Progenitor cell of endocrine pancreas (in vitro differentiated cells): ENCODE measurements around the gene THRA. TPM values are rescaled to one million over a fixed set of nuclear protein-coding genes. Genes with fewer than 3 reads are reported as not detected.

Source experiments
- DNase-seq: peaks from one replicate; pipeline ENCODE4 v3.0.0; 2021; ENCODE audit warnings: low spot score; ENCODE audit not compliant: unreplicated experiment
- H3K27ac Mint-ChIP-seq: 2 replicates; pipeline ENCODE4 v1.8.0; 2021; ENCODE audit warnings: mild to moderate bottlenecking, moderate library complexity, mixed read lengths
- H3K27me3 Mint-ChIP-seq: 2 replicates; pipeline ENCODE4 v1.8.0; 2021; ENCODE audit warnings: mixed read lengths
- H3K36me3 Mint-ChIP-seq: 2 replicates; pipeline ENCODE4 v1.8.0; 2022; ENCODE audit warnings: mixed read lengths; ENCODE audit not compliant: insufficient read depth
- H3K4me1 Mint-ChIP-seq: 2 replicates; pipeline ENCODE4 v1.8.0; 2021; ENCODE audit warnings: low read depth, mixed read lengths
- H3K4me3 Mint-ChIP-seq: 2 replicates; pipeline ENCODE4 v1.8.0; 2021; ENCODE audit warnings: low read depth, mild to moderate bottlenecking, moderate library complexity, mixed read lengths
- H3K9me3 Mint-ChIP-seq: 2 replicates; pipeline ENCODE4 v1.8.0; 2021; ENCODE audit warnings: low read depth, mixed read lengths
- CTCF ChIP-seq: fragments of 200-600 bp; sonication (generic); IDR thresholded peaks from one replicate; pipeline ENCODE4 v1.5.0; 2021; ENCODE audit warnings: antibody characterized with exemption, mild to moderate bottlenecking; ENCODE audit not compliant: unreplicated experiment
- total RNA-seq: library from RNA; stranded (reverse); gene quantifications from 2 replicates; pipeline ENCODE4 v1.2.1, GENCODE V29; 2021

Gene THRA
- total RNA-seq, 1 donor from 2014 or later: 25.0 TPM

- Mint-ChIP-seq H3K9me3 (no peaks in the 10 kb centered on the region), H3K36me3 (no peaks in the 10 kb centered on the region), H3K4me3 (no peak overlapping the region), H3K4me1 (peaks cover 66% of the 10 kb centered on the region), H3K27ac (no peak overlapping the region), H3K27me3 (peaks cover 17% of the 10 kb centered on the region)
- no peak for DNase-seq
- TF ChIP-seq CTCF: no peak
Observed at GRCh38 chr17:40108970-40109824, 46.4 kb downstream of the THRA start.

GRCh38 chr17:40110026-40110845, 47.5 kb downstream of the THRA start:
- Mint-ChIP-seq H3K4me3 (no peak overlapping the region), H3K27me3 (peaks cover 17% of the 10 kb centered on the region), H3K27ac (peak overlapping the region; percentile 87), H3K4me1 (peaks cover 61% of the 10 kb centered on the region), H3K36me3 (no peaks in the 10 kb centered on the region), H3K9me3 (no peaks in the 10 kb centered on the region)
- no peak for DNase-seq
- no peak for TF ChIP-seq CTCF

- Mint-ChIP-seq H3K27me3 (peaks cover 13% of the 10 kb centered on the region), H3K4me3 (no peak overlapping the region), H3K36me3 (no peaks in the 10 kb centered on the region), H3K27ac (peak overlapping the region; percentile 91), H3K4me1 (peaks cover 66% of the 10 kb centered on the region), H3K9me3 (no peaks in the 10 kb centered on the region)
- peak; percentile 65 for DNase-seq
- TF ChIP-seq CTCF: peak; percentile 62
Observed at GRCh38 chr17:40111221-40112128, 48.7 kb downstream of the THRA start.

GRCh38 chr17:40112191-40112711, 49.5 kb downstream of the THRA start:
- H3K27ac Mint-ChIP-seq: peak overlapping the region; percentile 85
- no peak for DNase-seq
- no peak overlapping the region for H3K4me3 Mint-ChIP-seq
- H3K27me3 Mint-ChIP-seq: peaks cover 8% of the 10 kb centered on the region
- H3K9me3 Mint-ChIP-seq: no peaks in the 10 kb centered on the region
- peaks cover 59% of the 10 kb centered on the region for H3K4me1 Mint-ChIP-seq
- no peaks in the 10 kb centered on the region for H3K36me3 Mint-ChIP-seq
- no peak for TF ChIP-seq CTCF
